Measurements from ENCODE around the gene SHISA9.
A peak's percentile ranks its signal among the peaks of the same experiment; 100 is the strongest.

The SHISA9 gene

DNA sequence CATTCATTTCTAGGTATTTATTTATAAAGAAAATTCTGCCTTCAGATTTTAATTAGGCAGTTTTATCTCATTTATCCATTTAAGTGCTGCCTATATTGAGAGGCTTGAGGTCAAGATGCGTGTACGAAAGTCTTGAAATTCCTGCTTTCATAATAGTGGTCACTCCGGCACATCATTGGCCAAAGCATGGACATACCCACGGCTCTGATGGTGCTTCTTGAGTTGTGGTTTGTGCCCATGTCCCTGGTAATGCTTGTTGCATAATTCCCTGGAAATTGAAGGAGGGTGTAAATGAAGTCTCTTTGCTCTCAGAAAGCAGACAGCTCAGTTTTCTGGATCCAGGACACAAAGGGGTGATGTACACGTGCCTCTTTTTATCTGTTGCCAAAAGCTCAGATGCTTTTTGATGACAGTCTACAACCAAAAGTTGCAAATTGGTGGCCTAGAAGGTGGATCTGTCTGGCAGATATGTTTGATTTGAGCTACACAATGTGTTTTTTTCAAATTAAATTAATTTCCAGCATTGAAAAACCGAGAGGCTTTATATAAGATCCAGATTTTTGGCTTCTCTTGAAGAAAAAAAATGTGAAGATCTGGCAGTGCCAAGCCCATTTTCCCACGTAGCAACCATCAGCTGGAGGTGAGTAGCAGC lies 94.4 kb downstream of the SHISA9 start:
- DNase-seq = no peak
- no peak for TF ChIP-seq POLR2A (IDR thresholded peaks at IDR 0.05; ENCODE audit: low read length)
- no peak for TF ChIP-seq GATA1 (IDR thresholded peaks at IDR 0.05; ENCODE audit: low read depth, low read length)

DNA sequence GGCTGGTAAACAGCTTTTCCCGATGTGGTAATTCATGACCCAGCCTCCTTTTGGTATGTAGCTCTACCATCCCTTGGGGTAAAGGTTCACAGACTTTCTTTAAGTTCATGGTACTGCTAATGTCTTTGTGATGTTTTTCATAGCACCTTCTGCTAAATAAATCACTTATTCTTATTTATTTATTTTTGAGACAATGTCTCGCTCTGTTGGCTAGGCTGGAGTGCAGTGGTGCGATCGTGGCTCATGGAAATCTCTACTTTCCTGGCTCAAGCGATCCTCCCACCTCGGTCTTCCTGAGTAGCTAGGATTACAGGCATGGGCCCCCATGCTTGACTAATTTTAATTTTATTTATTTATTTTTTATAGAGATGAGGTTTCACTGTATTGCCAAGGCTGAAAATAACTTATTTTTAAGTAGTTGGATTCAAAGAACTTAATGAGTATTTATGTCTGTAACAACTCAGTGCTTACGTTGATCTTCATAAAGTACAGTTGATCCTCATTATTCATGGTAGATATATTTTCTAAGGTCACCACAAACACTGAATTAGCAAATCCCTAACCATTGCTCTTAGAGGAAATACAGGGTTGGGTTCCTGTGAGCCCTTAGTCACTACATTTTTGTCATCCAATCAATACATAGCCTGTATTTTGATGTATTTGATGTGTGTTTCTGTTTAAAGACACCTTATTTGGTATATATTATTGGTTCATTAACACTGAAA lies 97.1 kb downstream of the SHISA9 start:
- no peak for DNase-seq

DNA sequence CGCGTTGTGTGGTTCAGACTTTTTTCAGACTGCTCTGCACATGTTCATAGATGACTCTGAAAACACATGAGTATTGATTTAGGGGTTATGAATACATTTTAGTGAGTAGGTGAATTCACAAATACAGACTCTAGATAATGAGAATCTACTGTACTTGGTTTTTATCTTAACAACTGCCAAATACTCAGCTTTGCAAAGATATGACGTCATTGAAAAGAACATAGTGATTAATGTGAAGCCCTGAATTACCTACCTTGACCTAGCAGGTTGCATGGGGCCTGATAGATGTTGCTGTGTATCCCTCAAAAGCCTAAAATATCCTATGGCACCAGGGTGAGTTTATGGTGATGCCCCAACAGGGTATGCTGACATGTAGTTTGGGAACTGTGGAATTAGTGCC lies 98.0 kb downstream of the SHISA9 start:
- TF ChIP-seq GATA1 (IDR thresholded peaks at IDR 0.05; ENCODE audit: low read depth, low read length) (no peak), POLR2A (IDR thresholded peaks at IDR 0.05; ENCODE audit: low read length) (no peak)
- no peak for DNase-seq

More for the DNA sequence above, 97.1 kb downstream of the SHISA9 start:
- no peak for TF ChIP-seq POLR2A (IDR thresholded peaks at IDR 0.05; ENCODE audit: low read length)
- TF ChIP-seq GATA1 (IDR thresholded peaks at IDR 0.05; ENCODE audit: low read depth, low read length) = no peak

DNA sequence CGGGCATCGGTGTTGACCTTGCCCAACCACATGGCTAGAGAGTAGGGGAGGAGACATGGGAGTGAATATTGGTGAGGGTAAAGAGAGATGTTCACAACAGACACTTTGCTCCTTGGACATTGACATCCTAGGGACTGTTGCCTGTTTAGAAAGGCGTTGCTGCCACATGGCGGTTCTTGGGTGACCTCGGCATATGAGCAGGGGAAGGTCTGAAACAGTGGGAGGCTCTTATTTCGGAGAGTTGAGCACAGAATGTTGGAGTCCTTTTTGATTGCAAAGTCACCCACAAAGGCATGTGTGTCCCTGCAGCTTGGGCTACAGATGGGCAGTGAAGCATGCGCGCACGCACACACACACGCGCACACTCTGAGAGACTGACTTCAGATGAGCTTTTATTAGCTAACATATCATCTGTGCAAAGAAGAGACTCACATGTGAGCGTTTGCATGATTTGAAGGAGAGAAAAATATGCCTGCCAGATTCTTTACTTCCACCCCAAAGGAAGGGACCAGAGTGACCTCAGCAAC lies 104.4 kb downstream of the SHISA9 start:
- TF ChIP-seq POLR2A (IDR thresholded peaks at IDR 0.05; ENCODE audit: low read length) (no peak), GATA1 (IDR thresholded peaks at IDR 0.05; ENCODE audit: low read depth, low read length) (no peak)
- no peak for DNase-seq

DNA sequence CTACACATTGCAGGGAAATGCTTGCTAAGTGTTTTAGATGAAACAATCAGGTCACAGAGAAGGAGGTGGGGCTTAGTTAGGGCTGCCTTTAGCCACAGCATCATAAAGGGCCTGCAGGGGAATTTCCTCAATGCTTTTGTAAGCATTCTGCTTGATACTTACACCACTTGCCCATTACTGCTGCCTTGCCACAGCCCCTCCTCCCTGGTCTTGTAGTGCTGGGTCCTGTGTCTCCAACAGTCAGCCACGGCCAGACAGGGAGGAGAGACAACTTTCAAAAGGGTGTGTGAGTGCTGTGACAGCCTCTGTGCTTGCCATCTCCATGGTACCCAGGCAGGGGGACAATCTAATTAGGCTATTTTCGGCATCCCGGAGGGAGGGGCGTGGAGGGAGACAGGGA lies 111.2 kb downstream of the SHISA9 start:
- TF ChIP-seq POLR2A (IDR thresholded peaks at IDR 0.05; ENCODE audit: low read length) (no peak), GATA1 (IDR thresholded peaks at IDR 0.05; ENCODE audit: low read depth, low read length) (no peak)
- no peak for DNase-seq

DNA sequence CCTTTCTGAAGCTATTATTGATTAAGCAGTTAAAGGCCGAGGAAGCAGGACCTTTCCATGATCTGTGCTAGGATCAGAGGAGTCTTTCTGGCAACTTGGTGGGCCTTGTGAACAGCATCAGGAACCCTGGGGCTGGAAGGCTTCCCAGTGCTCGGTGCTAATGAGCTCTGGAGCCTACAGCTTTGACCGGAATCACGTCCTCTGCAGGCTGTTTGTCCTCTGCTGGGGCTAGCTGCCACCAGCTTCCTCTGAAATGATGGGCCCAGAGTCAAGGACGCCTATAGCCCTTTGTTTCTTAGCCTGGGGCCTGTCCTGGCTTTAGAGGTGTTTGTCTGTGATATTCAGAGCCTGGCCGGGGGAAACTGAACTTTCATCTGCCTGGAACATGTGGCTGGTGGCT lies 111.6 kb downstream of the SHISA9 start:
- TF ChIP-seq GATA1 (IDR thresholded peaks at IDR 0.05; ENCODE audit: low read depth, low read length) (no peak), POLR2A (IDR thresholded peaks at IDR 0.05; ENCODE audit: low read length) (no peak)
- DNase-seq = no peak

DNA sequence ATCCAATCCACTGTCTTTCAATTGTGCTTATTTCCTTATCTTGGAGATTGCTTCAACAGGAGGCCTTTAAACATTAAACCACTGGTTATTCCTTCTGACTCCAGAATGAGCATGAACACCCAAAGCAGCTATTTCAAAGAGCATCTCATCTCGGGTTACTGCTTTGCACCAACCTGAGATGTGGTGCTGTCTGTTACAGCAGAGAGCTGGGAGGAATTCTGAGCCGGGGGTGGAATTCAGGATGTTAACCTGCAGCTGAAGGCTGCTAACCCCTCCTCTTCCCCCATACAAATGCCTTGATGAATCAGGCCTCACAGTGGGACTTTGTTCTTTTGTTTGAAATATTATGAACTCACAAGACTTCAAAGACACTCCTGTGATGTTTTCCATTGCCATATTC lies 113.1 kb downstream of the SHISA9 start:
- TF ChIP-seq GATA1 (IDR thresholded peaks at IDR 0.05; ENCODE audit: low read depth, low read length) (no peak), POLR2A (IDR thresholded peaks at IDR 0.05; ENCODE audit: low read length) (no peak)
- DNase-seq = no peak

DNA sequence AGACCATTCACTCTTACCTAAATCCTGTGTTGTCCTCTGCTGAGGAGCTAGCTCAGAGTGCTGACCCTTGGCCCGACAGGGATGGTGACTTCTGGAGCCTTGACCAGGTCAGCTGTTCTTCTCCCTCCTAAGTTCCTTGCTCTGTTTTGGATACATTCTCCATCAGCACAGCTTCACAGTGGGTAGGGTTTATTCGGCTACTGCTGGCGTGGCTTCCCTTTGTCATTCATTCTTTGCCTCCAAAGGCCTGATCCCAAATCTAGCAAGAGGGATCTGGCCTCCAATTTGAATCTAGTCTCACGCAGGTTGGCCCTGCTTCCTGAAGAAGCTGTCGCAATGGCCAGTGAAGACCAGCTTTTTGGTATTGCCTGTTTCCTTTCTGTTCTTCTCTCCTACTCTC lies 116.6 kb downstream of the SHISA9 start:
- TF ChIP-seq POLR2A (IDR thresholded peaks at IDR 0.05; ENCODE audit: low read length) (no peak), GATA1 (IDR thresholded peaks at IDR 0.05; ENCODE audit: low read depth, low read length) (no peak)
- no peak for DNase-seq

DNA sequence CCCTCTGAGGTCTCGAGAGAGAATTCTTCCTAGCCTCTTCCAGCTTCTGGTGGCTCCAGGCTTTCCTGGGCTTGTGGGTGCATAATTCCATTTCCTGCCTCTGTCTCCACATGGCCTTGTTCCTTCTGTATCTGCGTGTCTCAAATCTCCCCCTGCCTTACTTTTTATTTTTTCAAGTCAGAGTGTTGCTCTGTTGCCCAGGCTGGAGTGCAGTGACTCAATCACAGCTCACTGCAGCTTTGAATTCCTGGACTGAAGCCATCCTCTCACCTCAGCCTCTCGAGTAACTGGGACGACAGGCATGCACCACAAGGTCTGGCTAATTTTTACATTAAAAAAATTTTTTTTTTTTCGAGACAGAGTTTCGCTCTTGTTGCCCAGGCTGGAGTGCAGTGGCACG lies 120.6 kb downstream of the SHISA9 start:
- no peak for DNase-seq
- TF ChIP-seq GATA1 (IDR thresholded peaks at IDR 0.05; ENCODE audit: low read depth, low read length) = no peak
- no peak for TF ChIP-seq POLR2A (IDR thresholded peaks at IDR 0.05; ENCODE audit: low read length)

DNA sequence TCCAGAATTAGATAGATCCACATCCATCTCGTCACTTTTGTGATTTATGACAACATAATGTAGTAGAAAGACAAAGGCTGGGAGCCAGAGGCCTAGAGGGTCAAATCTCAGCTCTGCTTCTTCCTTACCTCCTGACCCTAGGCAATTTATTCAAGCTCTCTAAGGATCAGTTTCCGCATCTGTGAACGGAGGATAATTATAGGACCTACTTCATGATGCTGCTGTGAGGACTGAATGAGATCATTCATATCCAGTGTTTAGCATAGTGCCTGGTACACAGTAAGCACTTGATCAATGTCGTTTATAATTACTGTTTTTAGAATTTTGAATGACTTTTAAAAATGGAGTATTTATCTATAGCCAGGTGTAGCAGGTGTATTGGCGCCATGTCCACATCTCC lies 128.4 kb downstream of the SHISA9 start:
- TF ChIP-seq GATA1 (IDR thresholded peaks at IDR 0.05; ENCODE audit: low read depth, low read length) = no peak
- no peak for TF ChIP-seq POLR2A (IDR thresholded peaks at IDR 0.05; ENCODE audit: low read length)
- DNase-seq = no peak

DNA sequence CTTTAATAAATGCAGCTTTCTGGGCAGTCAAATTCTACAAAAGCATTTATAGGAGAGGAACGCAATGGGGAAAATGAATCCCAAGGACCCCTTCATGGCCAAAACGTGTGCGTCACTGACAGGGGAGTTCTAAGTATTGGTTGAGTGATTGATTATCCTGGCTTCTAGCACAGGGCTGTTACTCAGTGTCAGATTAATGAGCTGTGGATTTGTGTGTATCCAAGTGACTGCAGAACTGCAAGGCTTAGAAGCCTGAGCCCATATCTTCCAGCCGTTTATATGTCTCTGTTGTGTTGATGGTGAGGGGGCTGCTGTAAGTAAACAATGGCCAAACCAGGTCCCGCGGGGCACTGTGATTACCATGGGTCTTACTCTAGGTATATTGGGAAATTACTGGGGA lies 129.4 kb downstream of the SHISA9 start:
- no peak for TF ChIP-seq GATA1 (IDR thresholded peaks at IDR 0.05; ENCODE audit: low read depth, low read length)
- no peak for TF ChIP-seq POLR2A (IDR thresholded peaks at IDR 0.05; ENCODE audit: low read length)
- no peak for DNase-seq

DNA sequence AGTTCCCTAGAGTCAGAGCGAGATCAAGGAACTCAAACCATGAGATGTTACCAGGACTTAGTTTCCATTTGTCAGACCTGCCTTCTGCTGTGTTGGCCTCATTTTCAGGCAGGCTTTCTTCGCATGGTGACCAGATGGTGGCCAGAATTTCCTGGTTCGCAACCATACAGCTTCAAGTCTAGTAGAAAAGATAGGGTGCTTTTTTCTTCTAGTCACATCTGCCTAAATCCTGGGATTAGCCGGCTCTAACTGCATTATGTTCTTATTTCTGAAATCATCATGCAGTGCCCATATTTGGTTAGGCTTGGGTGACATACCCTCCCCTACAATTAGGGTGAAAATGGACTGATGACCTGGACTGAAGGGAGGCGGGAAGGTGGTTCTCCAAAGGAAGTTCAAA lies 131.5 kb downstream of the SHISA9 start:
- no peak for TF ChIP-seq GATA1 (IDR thresholded peaks at IDR 0.05; ENCODE audit: low read depth, low read length)
- TF ChIP-seq POLR2A (IDR thresholded peaks at IDR 0.05; ENCODE audit: low read length) = no peak
- DNase-seq = no peak

DNA sequence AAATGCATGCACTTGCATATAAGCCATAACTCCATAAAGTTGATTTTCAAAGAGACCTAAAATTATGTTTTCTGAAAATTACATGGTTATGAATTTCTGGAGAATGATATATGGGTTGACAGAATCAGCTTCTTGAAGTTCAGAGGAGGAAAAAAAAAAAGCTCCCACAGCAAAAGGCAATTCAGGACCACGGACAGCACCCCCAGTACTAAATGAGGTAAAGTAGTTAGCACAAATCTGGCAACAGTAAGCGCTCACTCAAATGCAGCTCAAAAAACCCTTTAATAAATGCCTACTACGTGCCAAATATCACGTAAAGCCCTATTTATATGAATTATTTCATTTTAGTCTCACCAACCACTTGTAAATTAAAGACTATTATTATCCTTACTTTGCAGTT lies 135.2 kb downstream of the SHISA9 start:
- peak; percentile 17 to 39 for DNase-seq
- TF ChIP-seq GATA1 (IDR thresholded peaks at IDR 0.05; ENCODE audit: low read depth, low read length) (no peak), POLR2A (IDR thresholded peaks at IDR 0.05; ENCODE audit: low read length) (no peak)

DNA sequence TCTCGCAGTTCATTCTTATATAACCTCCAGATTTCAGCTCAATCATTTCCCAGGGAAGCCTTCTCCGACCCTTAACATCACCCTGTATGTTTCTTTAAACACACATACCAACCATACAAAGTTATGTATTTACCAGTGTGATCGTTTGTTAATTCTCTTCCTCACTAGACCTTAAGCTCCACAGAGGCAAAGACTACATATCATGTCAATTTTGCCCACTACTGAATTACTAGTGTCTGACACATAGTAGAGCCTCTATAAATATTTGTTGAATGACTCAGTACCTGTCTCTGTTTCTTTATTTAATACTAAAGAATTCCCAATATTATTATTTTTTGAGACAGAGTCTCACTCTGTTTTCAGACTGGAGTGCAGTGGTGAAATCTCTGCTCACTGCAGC lies 137.2 kb downstream of the SHISA9 start:
- TF ChIP-seq GATA1 (IDR thresholded peaks at IDR 0.05; ENCODE audit: low read depth, low read length) = no peak
- no peak for TF ChIP-seq POLR2A (IDR thresholded peaks at IDR 0.05; ENCODE audit: low read length)
- DNase-seq = no peak

DNA sequence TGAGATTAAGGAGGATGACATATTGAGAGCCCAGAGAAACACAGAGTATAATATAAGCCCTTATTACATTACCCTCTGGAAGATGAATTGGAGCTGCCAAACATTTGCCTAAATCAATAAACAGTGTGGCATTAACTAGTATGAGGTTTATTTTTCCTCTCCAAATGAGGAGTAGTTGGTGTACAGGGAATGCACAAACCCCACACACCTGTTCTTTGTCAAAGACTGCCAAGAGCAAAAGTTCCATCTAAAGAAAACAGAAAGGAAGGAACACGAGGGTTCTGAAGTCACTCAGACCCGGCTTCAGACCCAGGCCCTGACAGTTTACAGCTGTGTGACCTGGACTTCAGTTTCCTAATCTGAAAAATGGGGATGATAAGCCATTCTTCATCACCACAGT lies 138.1 kb downstream of the SHISA9 start:
- DNase-seq = no peak

More for the DNA sequence above, 138.1 kb downstream of the SHISA9 start:
- TF ChIP-seq GATA1 (IDR thresholded peaks at IDR 0.05; ENCODE audit: low read depth, low read length) (no peak), POLR2A (IDR thresholded peaks at IDR 0.05; ENCODE audit: low read length) (no peak)

All from erythroblast (primary cell).